ENCODE measurements around the gene INTS11. TPM values are rescaled to one million over a fixed set of nuclear protein-coding genes. Genes with fewer than 3 reads are reported as not detected.

The INTS11 gene
- total and polyA plus RNA-seq, 2 of the 13 experiments (the other 11 are each of a cell fraction or from before 2014, with no cell fraction given): 52.8 to 94.8 TPM

DNA sequence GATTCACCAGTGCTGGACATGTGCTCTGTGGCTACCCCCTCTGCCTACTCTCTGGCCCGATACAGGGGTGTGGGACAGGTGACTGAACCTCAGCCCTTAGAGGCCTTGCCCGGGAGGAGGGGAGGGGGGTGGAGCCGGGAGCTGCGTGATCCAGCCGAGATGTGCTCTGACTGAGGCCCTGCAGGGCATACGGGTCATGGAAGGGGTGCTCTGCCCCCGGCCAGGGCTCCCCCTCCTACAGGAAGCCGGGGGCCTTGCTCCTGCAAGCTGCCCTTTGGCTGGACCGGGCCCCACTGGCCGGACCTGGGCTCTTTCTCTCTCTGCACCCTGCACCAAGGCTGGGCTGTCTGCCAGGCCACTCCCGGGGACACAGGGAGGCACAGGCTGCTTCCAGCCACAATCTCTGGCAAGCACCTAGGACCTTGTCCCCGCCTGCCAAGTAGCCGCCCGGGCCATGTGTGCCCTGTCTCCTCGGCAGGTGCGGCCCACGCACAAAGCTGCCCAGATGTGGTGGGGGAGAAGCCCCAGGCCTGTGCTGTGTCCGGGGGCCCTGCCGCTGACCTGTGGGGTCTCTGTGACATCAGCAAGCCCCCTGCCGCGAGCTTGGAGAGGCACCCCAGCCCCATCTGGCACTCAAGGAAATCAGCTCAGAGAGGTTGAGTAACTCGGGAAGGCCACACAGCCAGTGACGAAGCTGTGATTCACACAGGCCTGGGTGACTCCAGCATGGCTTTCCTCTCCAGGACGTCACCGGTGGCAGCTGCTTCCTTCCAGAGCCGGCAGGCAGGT is 42.7 kb downstream of the INTS11 start (continued):
- TF ChIP-seq, protein P1, sequence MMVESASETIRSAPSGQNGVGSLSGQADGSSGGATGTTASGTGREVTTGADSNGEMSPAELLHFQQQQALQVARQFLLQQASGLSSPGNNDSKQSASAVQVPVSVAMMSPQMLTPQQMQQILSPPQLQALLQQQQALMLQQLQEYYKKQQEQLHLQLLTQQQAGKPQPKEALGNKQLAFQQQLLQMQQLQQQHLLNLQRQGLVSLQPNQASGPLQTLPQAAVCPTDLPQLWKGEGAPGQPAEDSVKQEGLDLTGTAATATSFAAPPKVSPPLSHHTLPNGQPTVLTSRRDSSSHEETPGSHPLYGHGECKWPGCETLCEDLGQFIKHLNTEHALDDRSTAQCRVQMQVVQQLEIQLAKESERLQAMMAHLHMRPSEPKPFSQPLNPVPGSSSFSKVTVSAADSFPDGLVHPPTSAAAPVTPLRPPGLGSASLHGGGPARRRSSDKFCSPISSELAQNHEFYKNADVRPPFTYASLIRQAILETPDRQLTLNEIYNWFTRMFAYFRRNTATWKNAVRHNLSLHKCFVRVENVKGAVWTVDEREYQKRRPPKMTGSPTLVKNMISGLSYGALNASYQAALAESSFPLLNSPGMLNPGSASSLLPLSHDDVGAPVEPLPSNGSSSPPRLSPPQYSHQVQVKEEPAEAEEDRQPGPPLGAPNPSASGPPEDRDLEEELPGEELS (CRISPR knock-in tag; IDR thresholded peaks at IDR 0.05): no peak
- TF ChIP-seq NFYB (CRISPR knock-in tag; IDR thresholded peaks at IDR 0.05) (no peak; the same call in 1 of the 2 replicates), ZNF616 (CRISPR knock-in tag; IDR thresholded peaks at IDR 0.05; ENCODE audit: low read depth) (no peak; the same call in 1 of the 2 replicates), ZNF569 (CRISPR knock-in tag; IDR thresholded peaks at IDR 0.05; ENCODE audit: borderline replicate concordance) (no peak), NRL (CRISPR knock-in tag; IDR thresholded peaks at IDR 0.05; ENCODE audit: borderline replicate concordance) (no peak; the same call in 1 of the 2 replicates), ARHGAP35 (CRISPR knock-in tag; IDR thresholded peaks at IDR 0.05; ENCODE audit: borderline replicate concordance) (no peak), ZNF468 (CRISPR knock-in tag; IDR thresholded peaks at IDR 0.05) (no peak), SMARCE1 (IDR thresholded peaks at IDR 0.05; ENCODE audit: borderline replicate concordance) (no peak), ZNF260 (CRISPR knock-in tag; IDR thresholded peaks at IDR 0.05; ENCODE audit: borderline replicate concordance, low read depth) (no peak), ZNF121 (CRISPR knock-in tag; IDR thresholded peaks at IDR 0.05) (peak; percentile 70), GATAD2A (CRISPR knock-in tag; IDR thresholded peaks at IDR 0.05) (peak; percentile 72), ZNF263 (CRISPR knock-in tag; IDR thresholded peaks at IDR 0.05) (peak; percentile 92), MATR3 (CRISPR knock-in tag; IDR thresholded peaks at IDR 0.05) (no peak), TOE1 (CRISPR knock-in tag; IDR thresholded peaks at IDR 0.05) (no peak), ISL2 (CRISPR knock-in tag; IDR thresholded peaks at IDR 0.05) (no peak), SYNCRIP (IDR thresholded peaks at IDR 0.05; ENCODE audit: insufficient read depth, low read depth, low read length) (no peak)
- TF ChIP-seq, protein P2, sequence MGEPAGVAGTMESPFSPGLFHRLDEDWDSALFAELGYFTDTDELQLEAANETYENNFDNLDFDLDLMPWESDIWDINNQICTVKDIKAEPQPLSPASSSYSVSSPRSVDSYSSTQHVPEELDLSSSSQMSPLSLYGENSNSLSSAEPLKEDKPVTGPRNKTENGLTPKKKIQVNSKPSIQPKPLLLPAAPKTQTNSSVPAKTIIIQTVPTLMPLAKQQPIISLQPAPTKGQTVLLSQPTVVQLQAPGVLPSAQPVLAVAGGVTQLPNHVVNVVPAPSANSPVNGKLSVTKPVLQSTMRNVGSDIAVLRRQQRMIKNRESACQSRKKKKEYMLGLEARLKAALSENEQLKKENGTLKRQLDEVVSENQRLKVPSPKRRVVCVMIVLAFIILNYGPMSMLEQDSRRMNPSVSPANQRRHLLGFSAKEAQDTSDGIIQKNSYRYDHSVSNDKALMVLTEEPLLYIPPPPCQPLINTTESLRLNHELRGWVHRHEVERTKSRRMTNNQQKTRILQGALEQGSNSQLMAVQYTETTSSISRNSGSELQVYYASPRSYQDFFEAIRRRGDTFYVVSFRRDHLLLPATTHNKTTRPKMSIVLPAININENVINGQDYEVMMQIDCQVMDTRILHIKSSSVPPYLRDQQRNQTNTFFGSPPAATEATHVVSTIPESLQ (CRISPR knock-in tag; conservative IDR thresholded peaks at IDR 0.05): no peak
- TF ChIP-seq, protein P3, sequence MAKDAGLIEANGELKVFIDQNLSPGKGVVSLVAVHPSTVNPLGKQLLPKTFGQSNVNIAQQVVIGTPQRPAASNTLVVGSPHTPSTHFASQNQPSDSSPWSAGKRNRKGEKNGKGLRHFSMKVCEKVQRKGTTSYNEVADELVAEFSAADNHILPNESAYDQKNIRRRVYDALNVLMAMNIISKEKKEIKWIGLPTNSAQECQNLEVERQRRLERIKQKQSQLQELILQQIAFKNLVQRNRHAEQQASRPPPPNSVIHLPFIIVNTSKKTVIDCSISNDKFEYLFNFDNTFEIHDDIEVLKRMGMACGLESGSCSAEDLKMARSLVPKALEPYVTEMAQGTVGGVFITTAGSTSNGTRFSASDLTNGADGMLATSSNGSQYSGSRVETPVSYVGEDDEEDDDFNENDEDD (CRISPR knock-in tag; IDR thresholded peaks at IDR 0.05; ENCODE audit: borderline replicate concordance): no peak
- TF ChIP-seq, protein P4, sequence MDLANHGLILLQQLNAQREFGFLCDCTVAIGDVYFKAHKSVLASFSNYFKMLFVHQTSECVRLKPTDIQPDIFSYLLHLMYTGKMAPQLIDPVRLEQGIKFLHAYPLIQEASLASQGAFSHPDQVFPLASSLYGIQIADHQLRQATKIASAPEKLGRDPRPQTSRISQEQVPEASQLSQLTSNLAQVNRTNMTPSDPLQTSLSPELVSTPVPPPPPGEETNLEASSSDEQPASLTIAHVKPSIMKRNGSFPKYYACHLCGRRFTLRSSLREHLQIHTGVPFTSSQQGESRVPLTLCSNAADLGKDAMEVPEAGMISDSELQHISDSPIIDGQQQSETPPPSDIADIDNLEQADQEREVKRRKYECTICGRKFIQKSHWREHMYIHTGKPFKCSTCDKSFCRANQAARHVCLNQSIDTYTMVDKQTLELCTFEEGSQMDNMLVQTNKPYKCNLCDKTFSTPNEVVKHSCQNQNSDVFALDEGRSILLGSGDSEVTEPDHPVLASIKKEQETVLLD (CRISPR knock-in tag; IDR thresholded peaks at IDR 0.05; ENCODE audit: low read depth): no peak
- TF ChIP-seq, protein P5, sequence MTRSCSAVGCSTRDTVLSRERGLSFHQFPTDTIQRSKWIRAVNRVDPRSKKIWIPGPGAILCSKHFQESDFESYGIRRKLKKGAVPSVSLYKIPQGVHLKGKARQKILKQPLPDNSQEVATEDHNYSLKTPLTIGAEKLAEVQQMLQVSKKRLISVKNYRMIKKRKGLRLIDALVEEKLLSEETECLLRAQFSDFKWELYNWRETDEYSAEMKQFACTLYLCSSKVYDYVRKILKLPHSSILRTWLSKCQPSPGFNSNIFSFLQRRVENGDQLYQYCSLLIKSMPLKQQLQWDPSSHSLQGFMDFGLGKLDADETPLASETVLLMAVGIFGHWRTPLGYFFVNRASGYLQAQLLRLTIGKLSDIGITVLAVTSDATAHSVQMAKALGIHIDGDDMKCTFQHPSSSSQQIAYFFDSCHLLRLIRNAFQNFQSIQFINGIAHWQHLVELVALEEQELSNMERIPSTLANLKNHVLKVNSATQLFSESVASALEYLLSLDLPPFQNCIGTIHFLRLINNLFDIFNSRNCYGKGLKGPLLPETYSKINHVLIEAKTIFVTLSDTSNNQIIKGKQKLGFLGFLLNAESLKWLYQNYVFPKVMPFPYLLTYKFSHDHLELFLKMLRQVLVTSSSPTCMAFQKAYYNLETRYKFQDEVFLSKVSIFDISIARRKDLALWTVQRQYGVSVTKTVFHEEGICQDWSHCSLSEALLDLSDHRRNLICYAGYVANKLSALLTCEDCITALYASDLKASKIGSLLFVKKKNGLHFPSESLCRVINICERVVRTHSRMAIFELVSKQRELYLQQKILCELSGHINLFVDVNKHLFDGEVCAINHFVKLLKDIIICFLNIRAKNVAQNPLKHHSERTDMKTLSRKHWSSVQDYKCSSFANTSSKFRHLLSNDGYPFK (CRISPR knock-in tag; IDR thresholded peaks at IDR 0.05; ENCODE audit: borderline replicate concordance): 0 out of 2 replicates have a peak, but pooled peaks have one; percentile 34
